Regular cardiac myocyte (primary cell): ENCODE data around the gene UTP11. TPM values are rescaled to one million over a fixed set of nuclear protein-coding genes. Genes with fewer than 3 reads are reported as not detected.

ENCODE experiments used
- total RNA-seq: library from RNA; depleted of rRNA; stranded (reverse); fragments of >200 nt; gene quantifications from 2 replicates; pipeline ENCODE4 v1.2.3, GENCODE V29; 2014

The UTP11 gene
- 30.2 and 56.4 TPM in 2 replicates for total RNA-seq

GRCh38 chr1:38012363-38013226 lies at the start of gene UTP11:
TSS of gene UTP11 (plus strand) at chr1:38012734. CDS start at chr1:38012803, 69 bp downstream.

GRCh38 chr1:38005195-38006007 lies 7.1 kb upstream of the UTP11 start, which contains the start of gene FHL3:
TSS of gene FHL3 (minus strand) at chr1:38005514. CDS start at chr1:37999412, 6,102 bp downstream.

DNA sequence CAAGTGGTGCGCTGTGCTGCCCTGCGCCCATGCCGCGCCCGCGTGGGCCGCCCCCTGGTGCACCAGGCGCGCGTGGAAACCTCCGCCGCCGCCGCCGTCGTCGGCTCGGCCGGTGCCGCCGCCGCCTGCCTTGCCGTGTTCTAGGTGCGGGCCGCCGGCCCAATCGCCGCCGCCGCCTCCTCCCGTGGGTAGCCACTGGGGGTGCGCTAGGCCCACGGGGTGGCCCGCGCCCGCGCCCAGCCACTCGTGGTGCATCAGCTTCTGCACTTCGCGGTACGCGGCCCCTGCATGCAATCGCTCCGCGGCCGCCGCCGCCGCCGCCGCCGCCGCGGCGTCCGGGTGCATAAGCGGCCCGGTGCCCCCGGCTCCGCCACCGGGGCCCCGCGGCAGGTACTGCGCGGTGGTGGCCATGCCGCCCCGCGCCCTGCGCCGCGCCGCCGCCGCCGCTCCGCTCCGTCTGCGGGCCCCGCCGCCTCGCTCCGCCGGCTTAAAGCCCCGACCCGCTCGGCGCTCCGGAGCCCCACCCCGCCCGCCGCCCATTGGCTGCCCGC lies 33.9 kb downstream of the UTP11 start, which contains the start of gene POU3F1:
TSS of gene POU3F1 (minus strand) at position 461 of the 551 bp plus-strand sequence. CDS start at position 411, 50 bp downstream.

Other genes starting within 250 kb of the UTP11 start
- gene EPHA10, start 247.6 kb upstream of the UTP11 start, total RNA-seq = under 0.01 TPM in 1 of 2 replicates, not detected in the other
- 0.38 and 0.56 TPM in 2 replicates for gene MANEAL, start 218.9 kb upstream of the UTP11 start, total RNA-seq
- 26.5 and 33.3 TPM in 2 replicates for gene C1orf122, start 204.9 kb upstream of the UTP11 start, total RNA-seq
- 12.1 and 33.2 TPM in 2 replicates for gene YRDC, start 204.5 kb upstream of the UTP11 start, total RNA-seq
- 2.3 and 3.3 TPM in 2 replicates for gene MTF1, start 153.1 kb upstream of the UTP11 start, total RNA-seq
- 22.2 and 32.1 TPM in 2 replicates for gene INPP5B, start 65.7 kb upstream of the UTP11 start, total RNA-seq
- 82.6 and 138 TPM in 2 replicates for gene SF3A3, start 22.7 kb upstream of the UTP11 start, total RNA-seq
- gene FHL3, start 7.2 kb upstream of the UTP11 start, total RNA-seq = 7.3 and 12.8 TPM in 2 replicates
- gene POU3F1, start 34.1 kb downstream of the UTP11 start, total RNA-seq = not detected in 2 replicates